OCI-LY7 (cell line): ENCODE measurements around the gene SBF2. TPM values are rescaled to one million over a fixed set of nuclear protein-coding genes. Genes with fewer than 3 reads are reported as not detected.
A peak's percentile ranks its signal among the peaks of the same experiment; 100 is the strongest.

Experiments
- BruUV-seq: library from RNA; stranded (reverse); fragments of 400-500 nt; replicated peaks from 2 replicates; lab custom pipeline; 2021; lab: Mats Ljungman, UMichigan
- CTCF ChIA-PET: fragments of 300-600 bp; sonication (Branson Sonifier 250); formaldehyde crosslinking; loops from one replicate; lab custom pipeline; 2022; ENCODE audit warnings: antibody characterized with exemption; ENCODE audit not compliant: unreplicated experiment; lab: Charles Lee
- POLR2A ChIA-PET: fragments of 300-600 bp; sonication (Branson Sonifier 250); formaldehyde crosslinking; loops from one replicate; lab custom pipeline; 2022; ENCODE audit warnings: antibody characterized with exemption; lab: Charles Lee
- DNase-seq: peaks from one replicate; pipeline ENCODE4 v3.0.0-alpha.2; 2015; ENCODE audit warnings: low spot score
- H2AFZ ChIP-seq: fragments of 200-600 bp; sonication (generic), shearing (Covaris generic); 2 replicates; pipeline ENCODE4 v1.6.1; 2014; ENCODE audit warnings: mild to moderate bottlenecking, antibody characterized with exemption, low read length, moderate library complexity
- H3K27ac ChIP-seq: fragments of 200-600 bp; sonication (generic); 2 replicates; pipeline ENCODE4 v1.5.1; 2014; ENCODE audit warnings: mixed run types, low read depth, mild to moderate bottlenecking, moderate library complexity, low read length, inconsistent platforms; ENCODE audit not compliant: poor library complexity, severe bottlenecking
- H3K36me3 ChIP-seq: fragments of 200-600 bp; sonication (generic); 2 replicates; pipeline ENCODE4 v1.6.1; 2014; ENCODE audit warnings: mild to moderate bottlenecking, antibody characterized with exemption, low read length, moderate library complexity, mixed read lengths; ENCODE audit not compliant: insufficient read depth
- H3K4me1 ChIP-seq: fragments of 200-600 bp; sonication (generic); 2 replicates; pipeline ENCODE4 v1.5.1; 2014; ENCODE audit warnings: mild to moderate bottlenecking, low read length; ENCODE audit not compliant: insufficient read depth, poor library complexity, severe bottlenecking
- H3K4me2 ChIP-seq: fragments of 200-600 bp; sonication (generic); 2 replicates; pipeline ENCODE4 v1.6.1; 2014; ENCODE audit warnings: mild to moderate bottlenecking, low read length
- H3K4me3 ChIP-seq: fragments of 200-600 bp; sonication (generic); 2 replicates; pipeline ENCODE4 v1.5.1; 2014; ENCODE audit warnings: mild to moderate bottlenecking, low read depth, low read length; ENCODE audit not compliant: poor library complexity, severe bottlenecking
- H3K79me2 ChIP-seq: fragments of 200-600 bp; sonication (generic); 2 replicates; pipeline ENCODE4 v1.6.1; 2016; ENCODE audit warnings: low read depth, mild to moderate bottlenecking, low read length, moderate library complexity, mixed read lengths; ENCODE audit not compliant: insufficient read depth
- H3K9me2 ChIP-seq: fragments of 200-600 bp; sonication (generic); 2 replicates; pipeline ENCODE4 v1.6.1; 2016; ENCODE audit warnings: mild to moderate bottlenecking, low read length, mixed read lengths; ENCODE audit not compliant: insufficient read depth
- H3K9me3 ChIP-seq: fragments of 200-600 bp; sonication (generic); 2 replicates; pipeline ENCODE4 v1.6.1; 2014; ENCODE audit warnings: mild to moderate bottlenecking, mixed run types, low read length, mixed read lengths
- H4K20me1 ChIP-seq: fragments of 200-600 bp; sonication (generic); 2 replicates; pipeline ENCODE4 v1.6.1; 2014; ENCODE audit warnings: mild to moderate bottlenecking, antibody characterized with exemption, low read length, moderate library complexity, mixed read lengths; ENCODE audit not compliant: insufficient read depth
- EZH2phosphoT487 ChIP-seq: fragments of 200-600 bp; sonication (generic); IDR thresholded peaks from 2 replicates; pipeline ENCODE4 v1.6.1; 2018; ENCODE audit warnings: low read depth, borderline replicate concordance, mild to moderate bottlenecking, mixed run types, antibody characterized with exemption, low read length, moderate library complexity, mixed read lengths
- intact Hi-C: fragments of 100-400 bp; cut with micrococcal nuclease; formaldehyde crosslinking; loops from one replicate; pipeline ENCODE4 v1.10.0; 2022; ENCODE audit not compliant: unreplicated experiment
- total RNA-seq, 2 experiments: library from RNA; depleted of rRNA in 1 of 2; stranded (reverse); fragments of >200 nt in 1 of 2; shearing (Covaris generic) in 1 of 2; gene quantifications; 2 replicates each; pipeline ENCODE4 v1.2.3, GENCODE V29; 2014 to 2022
- TF ChIP-seq, protein P1 (sequence below): fragments of 200-600 bp; sonication (generic); conservative IDR thresholded peaks from 2 replicates; pipeline ENCODE4 v1.5.1; 2014; ENCODE audit warnings: mild to moderate bottlenecking, antibody characterized with exemption, low read length, moderate library complexity, mixed read lengths

SBF2 gene
- total RNA-seq, 2 experiments from 2014 or later: 12.9 to 14.3 TPM

DNA sequence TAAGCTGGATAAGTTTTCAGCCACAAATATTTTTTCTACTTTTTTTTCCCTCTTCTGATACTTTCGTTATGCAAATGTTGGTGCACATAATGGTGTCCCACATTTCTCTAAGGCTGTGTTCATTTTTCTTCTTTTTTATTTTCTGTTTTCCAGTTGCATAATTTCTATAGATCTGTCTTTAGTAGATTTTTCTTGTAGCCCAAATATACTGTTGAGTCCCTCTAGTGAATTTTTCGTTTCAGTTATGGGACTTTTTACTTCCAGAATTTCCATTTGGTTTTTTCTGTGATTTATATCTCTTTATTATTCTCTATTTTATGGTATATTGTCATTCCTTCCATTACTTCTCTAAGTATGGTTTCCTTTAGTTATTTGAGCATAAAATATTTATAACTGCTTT is 558.1 kb downstream of the SBF2 start:
- Histone ChIP-seq H3K4me3 (no peak overlapping the region), H3K79me2 (peaks cover 71% of the 10 kb centered on the region; the same call in 1 of the 2 replicates), H3K4me2 (peak overlapping the region; percentile 34), H2AFZ (no peak overlapping the region), H3K4me1 (peaks cover 65% of the 10 kb centered on the region), H4K20me1 (no peaks in the 10 kb centered on the region), H3K9me2 (no peaks in the 10 kb centered on the region), H3K36me3 (peaks cover 96% of the 10 kb centered on the region), H3K27ac (peak overlapping the region; percentile 94), H3K9me3 (peaks cover 20% of the 10 kb centered on the region)
- DNase-seq: no peak
- ChIA-PET POLR2A (interaction anchor here (0.5 to 3.9 kb wide), 6 partner anchors 12 to 54 kb away, joined by 3 to 33 read pairs (median 8); no protein-coding TSS in a partner anchor), CTCF (interaction anchor here (0.8 kb wide), 1 partner anchor 43 kb away, joined by 3 read pairs; no protein-coding TSS in a partner anchor)
- intact Hi-C loops: no loop called here
- TF ChIP-seq, protein P1, sequence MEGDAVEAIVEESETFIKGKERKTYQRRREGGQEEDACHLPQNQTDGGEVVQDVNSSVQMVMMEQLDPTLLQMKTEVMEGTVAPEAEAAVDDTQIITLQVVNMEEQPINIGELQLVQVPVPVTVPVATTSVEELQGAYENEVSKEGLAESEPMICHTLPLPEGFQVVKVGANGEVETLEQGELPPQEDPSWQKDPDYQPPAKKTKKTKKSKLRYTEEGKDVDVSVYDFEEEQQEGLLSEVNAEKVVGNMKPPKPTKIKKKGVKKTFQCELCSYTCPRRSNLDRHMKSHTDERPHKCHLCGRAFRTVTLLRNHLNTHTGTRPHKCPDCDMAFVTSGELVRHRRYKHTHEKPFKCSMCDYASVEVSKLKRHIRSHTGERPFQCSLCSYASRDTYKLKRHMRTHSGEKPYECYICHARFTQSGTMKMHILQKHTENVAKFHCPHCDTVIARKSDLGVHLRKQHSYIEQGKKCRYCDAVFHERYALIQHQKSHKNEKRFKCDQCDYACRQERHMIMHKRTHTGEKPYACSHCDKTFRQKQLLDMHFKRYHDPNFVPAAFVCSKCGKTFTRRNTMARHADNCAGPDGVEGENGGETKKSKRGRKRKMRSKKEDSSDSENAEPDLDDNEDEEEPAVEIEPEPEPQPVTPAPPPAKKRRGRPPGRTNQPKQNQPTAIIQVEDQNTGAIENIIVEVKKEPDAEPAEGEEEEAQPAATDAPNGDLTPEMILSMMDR: no peak
- TF ChIP-seq EZH2phosphoT487: no peak
- no TSS peak for BruUV-seq

DNA sequence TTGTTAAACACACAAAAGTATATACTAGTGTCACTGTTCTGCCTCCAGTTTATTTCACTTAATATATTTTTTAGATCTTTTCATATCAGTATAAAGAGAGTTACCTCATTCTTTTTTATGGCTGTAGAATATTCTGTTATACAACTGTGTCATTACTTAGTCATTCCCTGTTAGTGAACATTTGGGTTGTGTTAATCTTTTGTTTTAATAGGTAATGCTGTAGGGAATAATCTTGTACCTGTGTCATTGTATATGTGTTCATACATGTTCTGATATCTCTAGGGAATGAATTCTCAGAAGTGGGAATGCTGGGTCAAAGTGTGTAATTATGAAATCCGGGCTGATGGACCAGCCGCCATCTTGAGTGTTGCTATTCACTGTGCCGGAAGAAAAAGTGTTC is 558.8 kb downstream of the SBF2 start:
- Histone ChIP-seq H2AFZ (no peak overlapping the region), H3K4me2 (0 out of 2 replicates have a peak overlapping the region, but pooled peaks have one; percentile 34), H3K36me3 (peaks cover 96% of the 10 kb centered on the region), H3K4me3 (peak overlapping the region; percentile 16), H3K9me2 (no peaks in the 10 kb centered on the region), H4K20me1 (no peaks in the 10 kb centered on the region), H3K79me2 (peaks cover 67% of the 10 kb centered on the region; the same call in 1 of the 2 replicates), H3K4me1 (peaks cover 65% of the 10 kb centered on the region), H3K27ac (peak overlapping the region; percentile 94), H3K9me3 (peaks cover 20% of the 10 kb centered on the region)
- DNase-seq: no peak
- CTCF ChIA-PET: no interaction called here
- TF ChIP-seq EZH2phosphoT487: no peak
- TF ChIP-seq, protein P1: no peak
- no TSS peak for BruUV-seq
- intact Hi-C loops: no loop called here
- POLR2A ChIA-PET: interaction anchor here (0.7 to 3.4 kb wide), 5 partner anchors 16 to 173 kb away, joined by 3 to 33 read pairs (median 4); no protein-coding TSS in a partner anchor

DNA sequence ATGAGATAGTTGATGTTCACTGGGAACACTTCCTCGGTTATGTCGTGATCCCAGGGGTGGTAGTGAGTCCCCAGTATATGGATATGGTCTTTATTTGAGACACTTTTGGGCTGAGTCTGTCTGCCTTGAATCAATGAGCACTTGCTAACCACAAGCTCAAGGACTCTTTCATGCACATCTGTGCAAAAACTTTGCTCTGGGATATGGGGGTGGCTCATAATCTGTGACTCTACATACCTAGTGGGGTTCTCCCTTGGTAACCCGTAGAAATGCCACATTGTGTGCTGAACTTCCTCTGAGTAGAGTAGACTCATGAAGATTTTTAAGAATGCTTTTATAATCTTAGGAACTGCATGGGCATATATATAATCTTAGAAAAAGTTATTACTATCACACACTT is 560.8 kb downstream of the SBF2 start:
- no TSS peak for BruUV-seq
- no peak overlapping the region for H3K4me2 ChIP-seq
- H2AFZ ChIP-seq: no peak overlapping the region
- TF ChIP-seq, protein P1: no peak
- TF ChIP-seq EZH2phosphoT487: no peak
- no peak for DNase-seq
- H3K27ac ChIP-seq: no peak overlapping the region
- H3K79me2 ChIP-seq: peaks cover 58% of the 10 kb centered on the region; the same call in 1 of the 2 replicates
- H3K4me3 ChIP-seq: no peak overlapping the region
- H3K9me3 ChIP-seq: peaks cover 20% of the 10 kb centered on the region
- peaks cover 64% of the 10 kb centered on the region for H3K4me1 ChIP-seq
- H4K20me1 ChIP-seq: no peaks in the 10 kb centered on the region
- ChIA-PET POLR2A (interaction anchor here (0.6 to 2.0 kb wide), 8 partner anchors 8 to 128 kb away, joined by 3 to 11 read pairs (median 4); no protein-coding TSS in a partner anchor), CTCF (no interaction called here)
- H3K36me3 ChIP-seq: peaks cover 98% of the 10 kb centered on the region
- H3K9me2 ChIP-seq: no peaks in the 10 kb centered on the region
- intact Hi-C loops: no loop called here
